ENCODE measurements around the gene PTAFR.

PTAFR gene

GRCh38 chr1:28134651-28135207 lies 41.8 kb downstream of the PTAFR start:
- no peak for TF ChIP-seq CTCF (IDR thresholded peaks at IDR 0.05; ENCODE audit: extremely low read depth, missing control alignments)
- DNase-seq (ENCODE audit: low spot score) = no peak

- TF ChIP-seq CTCF (IDR thresholded peaks at IDR 0.05; ENCODE audit: extremely low read depth, missing control alignments) = no peak
- no peak for DNase-seq (ENCODE audit: low spot score)
Measured at GRCh38 chr1:28132171-28133167, 44.0 kb downstream of the PTAFR start.

GRCh38 chr1:28130901-28131300 lies 45.6 kb downstream of the PTAFR start:
- DNase-seq (ENCODE audit: low spot score) = no peak
- TF ChIP-seq CTCF (IDR thresholded peaks at IDR 0.05; ENCODE audit: extremely low read depth, missing control alignments) = no peak

GRCh38 chr1:28129150-28129549 lies 47.3 kb downstream of the PTAFR start:
- DNase-seq (ENCODE audit: low spot score) = no peak
- TF ChIP-seq CTCF (IDR thresholded peaks at IDR 0.05; ENCODE audit: extremely low read depth, missing control alignments) = no peak

GRCh38 chr1:28127617-28128257 lies 48.8 kb downstream of the PTAFR start:
- peak; percentile 52 for DNase-seq (ENCODE audit: low spot score)
- no peak for TF ChIP-seq CTCF (IDR thresholded peaks at IDR 0.05; ENCODE audit: extremely low read depth, missing control alignments)

GRCh38 chr1:28126783-28127490 lies 49.6 kb downstream of the PTAFR start:
- no peak for DNase-seq (ENCODE audit: low spot score)
- no peak for TF ChIP-seq CTCF (IDR thresholded peaks at IDR 0.05; ENCODE audit: extremely low read depth, missing control alignments)
